Brain microvascular endothelial cell (primary cell): ENCODE measurements around the gene MED27.

Source experiments
- DNase-seq: peaks from one replicate; pipeline ENCODE4 v3.0.0-alpha.2; 2020
- H3K27ac ChIP-seq: fragments of 250-450 bp; sonication (Bioruptor Pico); 2 replicates; pipeline ENCODE4 v1.5.1; 2020; ENCODE audit warnings: mild to moderate bottlenecking, moderate library complexity
- H3K27me3 ChIP-seq: fragments of 250-450 bp; sonication (Bioruptor Pico); replicated peaks from 2 replicates; pipeline ENCODE4 v1.5.1; 2020; ENCODE audit warnings: mild to moderate bottlenecking
- H3K36me3 ChIP-seq: fragments of 250-450 bp; sonication (Bioruptor Pico); replicated peaks from 2 replicates; pipeline ENCODE4 v1.5.1; 2020; ENCODE audit warnings: mild to moderate bottlenecking
- H3K4me3 ChIP-seq: 2 replicates; pipeline ENCODE4 v1.5.1; 2011; ENCODE audit warnings: low read depth, mild to moderate bottlenecking, control low read depth, low read length, moderate library complexity
- CTCF ChIP-seq: IDR thresholded peaks from 2 replicates; pipeline ENCODE4 v1.5.1; 2011; ENCODE audit warnings: low read depth, mild to moderate bottlenecking, moderate library complexity, low read length, control low read depth, inconsistent platforms; ENCODE audit errors: missing control alignments
- in situ Hi-C: cut with HindIII; loops from 2 replicates; pipeline ENCODE4 v1.10.0; 2017; ENCODE audit warnings: low sequenced_read_pairs, low pct_ligation_motif_present

Gene MED27

DNA sequence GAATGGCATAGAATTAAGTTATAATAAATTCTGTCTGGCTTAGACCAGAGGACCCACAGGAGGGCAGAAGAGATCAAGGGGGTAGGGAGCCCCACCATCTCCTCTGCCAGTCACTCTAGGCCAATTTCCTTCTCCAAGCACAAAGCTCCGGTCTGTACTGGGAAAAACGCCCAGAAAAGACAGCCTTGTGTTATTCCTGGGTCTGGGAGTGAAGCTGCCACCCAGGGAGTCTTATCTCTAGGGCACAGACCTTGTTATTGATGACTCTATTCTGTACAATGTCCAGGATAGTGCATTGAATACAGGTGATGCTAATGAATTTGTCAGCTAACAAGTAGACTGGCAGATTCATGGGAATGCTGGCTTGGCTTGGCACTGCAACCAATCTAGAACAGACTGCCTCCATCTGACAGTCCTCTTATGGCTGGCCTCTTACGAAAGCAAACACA, 60.7 kb downstream of the MED27 start:
- DNase-seq, result no peak
- H3K27me3 ChIP-seq, result no peaks in the 10 kb centered on the region
- no peak overlapping the region for H3K27ac ChIP-seq
- TF ChIP-seq CTCF, result peak; percentile 3
- H3K4me3 ChIP-seq, result no peak overlapping the region
- H3K36me3 ChIP-seq, result no peaks in the 10 kb centered on the region
- in situ Hi-C loops, result no loop called here

DNA sequence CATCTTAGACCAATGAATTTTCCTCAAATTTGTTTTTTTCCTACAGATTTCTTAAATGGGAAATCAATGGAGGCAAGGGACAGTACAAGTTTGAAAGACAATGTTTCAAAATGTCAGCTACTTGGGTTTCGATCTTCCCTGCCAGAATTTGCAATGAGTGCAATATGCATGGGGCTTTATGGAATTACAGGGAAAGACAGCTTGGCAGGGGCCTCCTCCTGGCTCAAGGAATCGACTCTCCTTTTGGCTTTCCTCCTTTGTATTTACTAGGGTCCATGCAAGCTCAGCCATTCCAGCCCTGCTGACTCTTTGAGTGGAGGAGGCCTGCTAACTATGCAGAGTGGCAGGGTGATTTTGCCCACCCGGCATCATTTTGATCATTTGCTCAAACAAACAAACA, 63.2 kb downstream of the MED27 start:
- H3K27me3 ChIP-seq, result no peaks in the 10 kb centered on the region
- no peak overlapping the region for H3K4me3 ChIP-seq
- H3K36me3 ChIP-seq, result no peaks in the 10 kb centered on the region
- no peak for DNase-seq
- in situ Hi-C loops, result no loop called here
- no peak for TF ChIP-seq CTCF
- H3K27ac ChIP-seq, result no peak overlapping the region

DNA sequence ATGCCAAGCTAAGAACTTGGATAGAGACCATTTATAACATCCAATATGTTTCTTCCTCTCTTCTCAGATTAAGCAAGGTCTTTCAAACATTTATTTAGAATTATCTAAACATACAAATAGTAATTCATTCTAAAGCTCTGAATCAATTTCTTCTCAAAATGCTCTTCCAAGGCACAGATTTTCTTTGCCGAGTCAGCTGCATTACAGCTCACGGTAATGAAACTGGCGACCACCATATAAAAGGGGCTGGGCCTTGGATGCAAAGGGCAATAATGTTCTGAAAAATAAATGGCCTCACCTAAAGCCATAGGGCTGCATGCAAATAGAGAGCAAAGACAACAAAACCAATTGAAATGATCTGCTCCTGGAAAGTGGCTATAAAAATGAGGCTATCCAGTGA, 63.8 kb downstream of the MED27 start:
- no peak overlapping the region for H3K4me3 ChIP-seq
- no peak for TF ChIP-seq CTCF
- no peaks in the 10 kb centered on the region for H3K27me3 ChIP-seq
- no peaks in the 10 kb centered on the region for H3K36me3 ChIP-seq
- no peak overlapping the region for H3K27ac ChIP-seq
- DNase-seq, result no peak
- in situ Hi-C loops, result no loop called here

GRCh38 chr9:132014218-132014805, 65.4 kb downstream of the MED27 start:
- H3K36me3 ChIP-seq, result no peaks in the 10 kb centered on the region
- no peak for DNase-seq
- no peak for TF ChIP-seq CTCF
- no peak overlapping the region for H3K4me3 ChIP-seq
- H3K27me3 ChIP-seq, result no peaks in the 10 kb centered on the region
- in situ Hi-C loops, result no loop called here
- no peak overlapping the region for H3K27ac ChIP-seq

DNA sequence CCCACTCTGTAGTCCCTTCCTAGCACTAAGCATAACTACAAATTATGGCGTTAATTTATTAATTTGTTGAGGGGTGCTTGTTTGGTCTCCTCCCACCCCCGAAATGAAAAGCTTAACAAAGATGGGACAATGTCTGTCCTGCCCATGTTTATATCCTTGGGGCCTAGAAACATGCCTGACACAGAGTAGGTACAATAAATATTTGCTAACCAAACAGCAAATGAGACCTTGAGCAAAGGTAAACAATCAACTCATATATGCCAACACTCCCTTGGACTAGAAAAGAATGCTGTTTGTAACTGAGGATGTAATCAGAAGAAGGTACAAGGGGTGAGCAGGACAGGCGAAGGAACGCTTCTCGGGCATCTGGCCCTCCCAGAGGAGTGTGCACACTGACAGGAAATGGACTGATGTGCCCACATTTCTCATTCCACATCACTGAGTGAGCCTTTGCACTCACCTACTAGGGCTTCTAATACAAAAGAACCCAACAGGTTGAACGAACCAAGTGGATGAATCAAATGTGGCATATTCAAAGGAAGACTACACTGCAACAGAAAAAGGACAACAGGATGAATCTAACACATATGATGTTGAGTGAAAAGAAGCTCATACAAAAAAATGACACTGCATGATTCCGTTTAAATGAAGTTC, 66.8 kb downstream of the MED27 start:
- no peaks in the 10 kb centered on the region for H3K27me3 ChIP-seq
- H3K36me3 ChIP-seq, result no peaks in the 10 kb centered on the region
- no peak for TF ChIP-seq CTCF
- H3K4me3 ChIP-seq, result no peak overlapping the region
- in situ Hi-C loops, result no loop called here
- no peak for DNase-seq
- H3K27ac ChIP-seq, result no peak overlapping the region

GRCh38 chr9:132011896-132012295, 67.8 kb downstream of the MED27 start:
- no peak for TF ChIP-seq CTCF
- in situ Hi-C loops, result no loop called here
- DNase-seq, result no peak
- Histone ChIP-seq H3K36me3 (no peaks in the 10 kb centered on the region), H3K4me3 (no peak overlapping the region), H3K27me3 (no peaks in the 10 kb centered on the region), H3K27ac (no peak overlapping the region)
